Panc1 (cell line): ENCODE data around the gene SLC27A1. TPM values are rescaled to one million over a fixed set of nuclear protein-coding genes. Genes with fewer than 3 reads are reported as not detected.

Source experiments
- ATAC-seq: fragments of 200-7000 bp; cut with Tn5 transposase; 2 replicates; pipeline ENCODE4 v1.9.1; 2020; ENCODE audit warnings: mild to moderate bottlenecking, moderate library complexity
- BruUV-seq: library from RNA; stranded (reverse); fragments of 400-500 nt; replicated peaks from 2 replicates; lab custom pipeline; 2021; lab: Mats Ljungman, UMichigan
- CTCF ChIA-PET: fragments of 300-600 bp; sonication (Branson Sonifier 250); formaldehyde crosslinking; loops from one replicate; lab custom pipeline; 2022; ENCODE audit warnings: antibody characterized with exemption; lab: Charles Lee
- POLR2A ChIA-PET: fragments of 300-600 bp; sonication (Branson Sonifier 250); formaldehyde crosslinking; loops from one replicate; lab custom pipeline; 2022; ENCODE audit warnings: antibody characterized with exemption; lab: Charles Lee
- DNase-seq: peaks from one replicate; pipeline ENCODE4 v3.0.0-alpha.2; 2010; ENCODE audit warnings: low read depth, low spot score
- H3K27ac ChIP-seq: 2 replicates; pipeline ENCODE4 v1.5.1; 2011; ENCODE audit warnings: mild to moderate bottlenecking, low read length, inconsistent platforms
- H3K27me3 ChIP-seq: fragments of 200-500 bp; sonication (Bioruptor generic); 2 replicates; pipeline ENCODE4 v1.6.0; 2014; ENCODE audit warnings: low read length, inconsistent platforms; ENCODE audit not compliant: control insufficient read depth, insufficient read depth
- H3K36me3 ChIP-seq: fragments of 200-500 bp; sonication (Bioruptor generic); 2 replicates; pipeline ENCODE4 v1.5.1; 2014; ENCODE audit warnings: inconsistent platforms, mild to moderate bottlenecking, low read length, moderate library complexity; ENCODE audit not compliant: control insufficient read depth, insufficient read depth
- H3K4me1 ChIP-seq: 2 replicates; pipeline ENCODE4 v1.5.1; 2011; ENCODE audit warnings: inconsistent platforms, mild to moderate bottlenecking, low read length, moderate library complexity; ENCODE audit not compliant: control insufficient read depth, insufficient read depth
- H3K4me3 ChIP-seq, 2 experiments: 2 replicates each; pipeline ENCODE4 v1.5.1; 2011 to 2012; ENCODE audit warnings: low read depth in 2 of 2, low read length in 2 of 2, mild to moderate bottlenecking in 2 of 2, inconsistent platforms in 1 of 2, moderate library complexity in 1 of 2
- H3K9me3 ChIP-seq: fragments of 200-500 bp; sonication (Bioruptor generic); 2 replicates; pipeline ENCODE4 v1.5.1; 2014; ENCODE audit warnings: low read depth, mild to moderate bottlenecking, inconsistent platforms, low read length, moderate library complexity; ENCODE audit not compliant: control insufficient read depth, insufficient read depth
- CTCF ChIP-seq: fragments of 450-650 bp; IDR thresholded peaks from 2 replicates; pipeline ENCODE4 v1.5.1; 2017; ENCODE audit warnings: mild to moderate bottlenecking
- POLR2AphosphoS5 ChIP-seq: IDR thresholded peaks from 2 replicates; pipeline ENCODE4 v1.6.1; 2012; ENCODE audit warnings: mild to moderate bottlenecking, low read depth, low read length, moderate library complexity
- REST ChIP-seq, 2 experiments: IDR thresholded peaks; 2 replicates each; pipeline ENCODE4 v1.6.1; 2011 to 2012; ENCODE audit warnings: low read depth in 2 of 2, control low read depth in 1 of 2, low read length in 1 of 2, mild to moderate bottlenecking in 1 of 2, moderate library complexity in 1 of 2; ENCODE audit not compliant: insufficient read depth in 1 of 2
- SIN3A ChIP-seq: IDR thresholded peaks from 2 replicates; pipeline ENCODE4 v1.6.1; 2012; ENCODE audit warnings: low read depth, mild to moderate bottlenecking, low read length, moderate library complexity, borderline replicate concordance; ENCODE audit not compliant: insufficient read depth
- TCF7L2 ChIP-seq: IDR thresholded peaks from 2 replicates; pipeline ENCODE4 v1.6.1; 2011; ENCODE audit warnings: mild to moderate bottlenecking, low read depth, low read length, inconsistent platforms
- in situ Hi-C: cut with HindIII; loops from 2 replicates; pipeline ENCODE4 v1.10.0; 2016; ENCODE audit warnings: low sequenced_read_pairs, low pct_unique_long_range_greater_than_20kb
- intact Hi-C: fragments of 100-400 bp; cut with micrococcal nuclease; formaldehyde crosslinking; loops from one replicate; pipeline ENCODE4 v1.10.0; 2022; ENCODE audit not compliant: unreplicated experiment
- total RNA-seq: library from RNA; stranded (reverse); gene quantifications from one replicate; pipeline ENCODE4 v1.2.1, GENCODE V29; 2021; ENCODE audit not compliant: unreplicated experiment

The SLC27A1 gene
- total RNA-seq, 1 experiment from 2014 or later: 5.4 TPM

GRCh38 chr19:17520865-17521264 lies 50.5 kb downstream of the SLC27A1 start:
- POLR2A ChIA-PET: no interaction called here
- intact Hi-C loops (no loop called here), in situ Hi-C loops (no loop called here)
- no peak for TF ChIP-seq CTCF
- TF ChIP-seq REST (IDR thresholded peaks at IDR 0.05; ENCODE audit: insufficient read depth in 1 of 2, low read depth in 2 of 2, low read length in 1 of 2): no peak
- TF ChIP-seq SIN3A: no peak
- TF ChIP-seq POLR2AphosphoS5: no peak
- no peak for TF ChIP-seq TCF7L2
- H3K4me3 ChIP-seq: no peak overlapping the region
- CTCF ChIA-PET: no interaction called here
- no peak for ATAC-seq
- H3K27me3 ChIP-seq: no peaks in the 10 kb centered on the region
- no peak for DNase-seq
- H3K27ac ChIP-seq: no peak overlapping the region
- H3K4me1 ChIP-seq: no peaks in the 10 kb centered on the region
- BruUV-seq: no TSS peak
- H3K36me3 ChIP-seq: no peaks in the 10 kb centered on the region; the same call in 1 of the 2 replicates
- H3K9me3 ChIP-seq: 0 out of 2 replicates have a peak, but pooled peaks cover 2% of the 10 kb centered on the region

GRCh38 chr19:17522988-17523872 lies 52.9 kb downstream of the SLC27A1 start:
- in situ Hi-C loops: no loop called here
- BruUV-seq: no TSS peak

More at GRCh38 chr19:17522988-17523872, 52.9 kb downstream of the SLC27A1 start:
- Histone ChIP-seq H3K27ac (no peak overlapping the region), H3K36me3 (no peaks in the 10 kb centered on the region; the same call in 1 of the 2 replicates), H3K4me3 (no peak overlapping the region), H3K9me3 (no peaks in the 10 kb centered on the region), H3K4me1 (no peaks in the 10 kb centered on the region), H3K27me3 (no peaks in the 10 kb centered on the region)
- TF ChIP-seq SIN3A (no peak), POLR2AphosphoS5 (no peak), CTCF (no peak), REST (IDR thresholded peaks at IDR 0.05; ENCODE audit: insufficient read depth in 1 of 2, low read depth in 2 of 2, low read length in 1 of 2) (no peak), TCF7L2 (no peak)
- intact Hi-C loops: no loop called here
- CTCF ChIA-PET: no interaction called here
- POLR2A ChIA-PET: no interaction called here
- ATAC-seq: no peak
- DNase-seq: no peak
